ENCODE results near the gene TRAP1. TPM values are rescaled to one million over a fixed set of nuclear protein-coding genes. Genes with fewer than 3 reads are reported as not detected.

TRAP1 gene
- total RNA-seq (2014; rRNA removed; shearing (Covaris generic); ENCODE audit: low replicate concordance), result 67.0 and 76.7 TPM in 2 replicates

DNA sequence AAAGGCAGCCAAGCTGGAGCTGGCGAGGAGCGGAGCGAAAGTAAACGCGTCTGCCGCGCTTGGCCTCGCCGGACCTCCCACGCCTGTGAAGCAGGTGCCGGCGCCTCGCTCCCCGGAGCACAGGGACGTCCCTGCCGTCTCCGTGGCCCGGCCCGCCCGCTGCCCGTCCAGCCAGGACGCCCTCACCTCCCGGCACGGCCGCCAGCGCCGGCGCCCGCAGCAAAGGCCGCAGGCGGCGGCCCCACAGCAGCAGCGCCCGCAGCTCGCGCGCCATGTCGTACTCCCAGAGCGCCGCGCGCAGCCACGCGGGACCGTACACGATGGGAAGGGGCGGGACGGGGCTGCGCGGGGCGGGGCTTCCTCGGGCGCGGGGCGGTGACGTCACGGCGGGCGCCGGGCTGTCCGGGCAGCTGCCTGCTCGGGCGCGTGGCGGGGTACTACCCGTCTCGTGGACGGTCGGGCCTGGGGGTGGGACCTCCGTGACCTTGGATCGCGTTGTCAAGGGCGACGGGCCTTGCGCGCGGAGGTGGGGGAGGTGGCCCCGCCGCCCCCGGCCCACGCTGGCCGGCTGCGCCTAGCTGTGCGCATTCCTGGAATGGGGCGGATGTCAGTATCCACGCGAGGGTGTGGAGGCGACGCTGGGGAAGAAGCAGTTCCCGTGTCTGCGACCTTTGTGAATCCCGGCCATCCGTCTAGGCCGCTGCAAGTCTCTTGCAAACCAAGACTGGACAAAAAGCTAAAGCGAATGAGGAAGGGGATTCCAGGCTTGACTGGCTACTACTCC is at the start of gene TRAP1:
Gene TRAP1 (minus strand): TSS at position 290 of the 784 bp plus-strand sequence. CDS start 16 bp downstream, at position 274.
- in situ Hi-C loops (cut with HindIII; ENCODE audit: low pct_unique_long_range_greater_than_20kb, low sequenced_read_pairs), result no loop called here
- peak; percentile 75 for DNase-seq (ENCODE audit: low read depth)

GRCh38 chr16:3766177-3766576 is 48.9 kb upstream of the TRAP1 start:
- DNase-seq (ENCODE audit: low read depth), result no peak
- in situ Hi-C loops (cut with HindIII; ENCODE audit: low pct_unique_long_range_greater_than_20kb, low sequenced_read_pairs), result no loop called here

DNA sequence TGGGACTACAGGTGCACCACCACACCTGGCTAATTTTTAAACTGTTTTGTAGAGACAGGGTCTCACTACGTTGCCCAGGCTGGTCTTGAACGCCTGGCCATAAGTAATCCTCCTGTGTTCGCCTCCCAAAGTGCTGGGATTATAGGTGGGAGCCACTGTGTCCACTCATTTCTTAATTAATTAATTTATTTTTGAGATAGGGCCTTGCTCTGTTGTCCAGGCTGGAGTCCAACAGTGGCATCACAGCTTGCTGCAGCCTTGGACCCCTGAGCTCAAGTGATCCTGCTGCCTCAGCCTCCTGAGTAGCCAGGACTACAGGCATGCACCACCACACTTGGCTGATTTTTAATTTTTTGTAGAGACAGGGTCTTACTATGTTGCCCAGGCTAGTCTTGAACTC is 47.1 kb upstream of the TRAP1 start:
- in situ Hi-C loops (cut with HindIII; ENCODE audit: low pct_unique_long_range_greater_than_20kb, low sequenced_read_pairs), result no loop called here
- DNase-seq (ENCODE audit: low read depth), result no peak

DNA sequence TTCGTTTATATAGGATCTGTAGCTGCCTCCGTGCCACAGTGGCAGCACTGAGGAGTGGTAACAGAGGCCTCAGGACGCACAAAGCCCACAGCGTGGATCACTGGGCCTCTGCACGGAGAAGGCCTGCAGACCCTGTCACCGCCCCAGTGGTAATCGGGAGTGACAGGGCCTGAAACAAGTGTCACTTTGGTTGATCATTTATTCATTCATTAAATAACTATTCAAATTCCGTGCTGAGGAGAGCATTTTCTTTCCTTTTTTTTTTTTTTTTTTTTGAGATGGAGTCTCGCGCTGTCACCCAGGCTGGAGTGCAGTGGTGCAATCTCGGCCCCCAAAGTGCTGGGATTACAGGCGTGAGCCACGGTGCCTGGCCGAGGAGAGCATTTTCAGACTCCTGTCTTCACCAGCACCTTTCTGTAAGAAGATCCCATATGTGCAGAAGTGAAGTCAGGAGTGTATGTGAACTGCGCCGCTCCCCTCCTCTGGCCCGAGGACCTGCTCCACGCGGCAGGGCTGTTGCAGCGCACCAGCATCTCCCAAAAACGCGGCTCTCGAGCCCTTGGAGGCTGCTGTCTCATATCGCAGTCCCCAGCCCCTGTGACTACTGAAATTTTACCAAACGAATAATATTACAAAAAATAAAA is 44.9 kb upstream of the TRAP1 start:
- in situ Hi-C loops (cut with HindIII; ENCODE audit: low pct_unique_long_range_greater_than_20kb, low sequenced_read_pairs), result no loop called here

DNA sequence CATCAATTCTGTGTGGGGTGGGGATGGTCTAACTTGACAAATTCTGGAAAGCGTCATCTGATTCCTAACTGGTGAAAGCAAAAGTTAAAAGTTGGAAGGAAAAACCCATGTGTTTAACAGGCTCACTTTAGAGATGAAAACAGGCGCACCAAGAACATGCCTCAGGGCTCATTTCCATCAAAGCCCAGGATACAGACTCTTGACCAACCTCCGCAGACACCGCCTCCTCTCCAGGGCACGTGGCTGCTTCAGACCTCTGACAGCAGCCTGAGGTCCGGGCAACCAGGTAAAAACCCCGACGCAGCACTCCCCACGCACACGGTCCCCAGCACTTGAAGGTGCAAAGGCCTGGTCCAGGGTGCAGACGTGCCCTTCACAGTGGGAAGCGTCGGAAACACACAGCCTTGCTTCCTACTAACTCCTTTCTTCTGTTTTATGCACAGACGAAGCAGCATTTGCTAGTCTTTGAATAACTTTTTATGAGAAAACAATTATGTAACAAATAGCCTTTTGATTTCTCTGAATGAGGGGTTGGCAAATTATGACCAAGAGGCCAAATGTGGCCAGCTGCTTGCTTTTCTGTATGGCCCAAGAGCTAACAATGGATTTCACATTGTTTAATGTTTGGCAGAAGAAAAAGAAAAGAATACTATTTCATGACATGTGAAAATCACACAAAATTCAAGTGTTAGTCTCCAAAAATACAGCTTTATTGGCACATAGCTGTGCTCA is 44.2 kb upstream of the TRAP1 start:
- no peak for DNase-seq (ENCODE audit: low read depth)
- in situ Hi-C loops (cut with HindIII; ENCODE audit: low pct_unique_long_range_greater_than_20kb, low sequenced_read_pairs), result no loop called here

More for the DNA sequence above, 44.9 kb upstream of the TRAP1 start:
- no peak for DNase-seq (ENCODE audit: low read depth)

DNA sequence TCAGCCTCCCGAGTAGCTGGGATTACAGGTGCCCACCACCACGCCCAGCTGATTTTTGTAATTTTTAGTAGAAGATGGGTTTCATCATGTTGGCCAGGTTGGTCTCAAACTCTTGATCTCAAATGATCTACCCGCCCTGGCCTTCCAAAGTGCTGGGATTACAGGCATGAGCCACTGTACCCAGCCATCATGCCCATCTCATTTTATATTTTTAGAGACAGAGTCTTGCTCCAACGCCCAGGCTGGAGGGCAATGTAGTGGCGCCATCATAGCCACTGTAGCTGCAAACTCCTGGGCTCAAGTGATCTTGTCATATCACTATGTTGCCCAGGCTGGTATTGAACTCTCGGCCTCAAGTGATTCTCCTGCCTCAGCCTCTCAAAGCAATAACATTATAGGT is 43.2 kb upstream of the TRAP1 start:
- in situ Hi-C loops (cut with HindIII; ENCODE audit: low pct_unique_long_range_greater_than_20kb, low sequenced_read_pairs), result no loop called here
- DNase-seq (ENCODE audit: low read depth), result no peak

DNA sequence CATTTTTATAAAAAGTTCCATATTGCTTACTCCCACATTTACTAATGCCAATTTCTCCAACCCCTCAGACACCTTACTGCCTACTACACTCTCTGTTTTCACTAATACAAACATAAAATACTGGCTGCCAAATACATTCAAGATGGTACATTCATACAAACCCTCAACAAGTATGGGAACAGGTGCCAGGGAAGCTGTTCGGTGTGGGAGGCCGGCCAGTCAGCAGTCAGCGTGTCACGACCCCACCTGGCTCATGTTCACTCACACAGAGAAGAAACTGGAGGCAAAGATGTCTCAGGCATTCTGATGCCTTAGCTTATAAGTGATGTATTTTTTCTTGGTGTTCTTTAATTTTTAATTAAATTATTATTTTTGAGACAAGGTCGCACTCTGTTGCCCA is 42.4 kb upstream of the TRAP1 start:
- in situ Hi-C loops (cut with HindIII; ENCODE audit: low pct_unique_long_range_greater_than_20kb, low sequenced_read_pairs), result no loop called here
- DNase-seq (ENCODE audit: low read depth), result no peak

DNA sequence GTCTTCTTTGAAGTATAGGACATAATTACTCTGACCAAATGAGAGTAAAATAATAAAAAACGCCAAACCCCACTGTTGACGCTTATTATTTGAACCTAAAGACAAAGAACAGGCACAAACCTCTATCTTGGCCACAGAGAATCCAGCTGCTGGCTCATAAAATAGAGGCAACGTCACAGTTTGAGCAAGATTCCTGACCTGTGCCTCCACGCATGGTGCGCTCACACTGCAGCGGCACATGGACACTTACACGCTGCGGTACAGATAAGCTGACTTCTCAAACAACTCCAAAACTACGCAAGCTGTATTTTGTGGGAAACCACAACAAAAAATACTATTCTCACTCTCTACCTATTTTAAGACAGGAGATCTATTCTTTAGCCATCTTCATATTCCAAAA is 38.8 kb upstream of the TRAP1 start:
- in situ Hi-C loops (cut with HindIII; ENCODE audit: low pct_unique_long_range_greater_than_20kb, low sequenced_read_pairs), result no loop called here
- no peak for DNase-seq (ENCODE audit: low read depth)

GRCh38 chr16:3755249-3755648 is 37.9 kb upstream of the TRAP1 start:
- no peak for DNase-seq (ENCODE audit: low read depth)
- in situ Hi-C loops (cut with HindIII; ENCODE audit: low pct_unique_long_range_greater_than_20kb, low sequenced_read_pairs), result no loop called here

DNA sequence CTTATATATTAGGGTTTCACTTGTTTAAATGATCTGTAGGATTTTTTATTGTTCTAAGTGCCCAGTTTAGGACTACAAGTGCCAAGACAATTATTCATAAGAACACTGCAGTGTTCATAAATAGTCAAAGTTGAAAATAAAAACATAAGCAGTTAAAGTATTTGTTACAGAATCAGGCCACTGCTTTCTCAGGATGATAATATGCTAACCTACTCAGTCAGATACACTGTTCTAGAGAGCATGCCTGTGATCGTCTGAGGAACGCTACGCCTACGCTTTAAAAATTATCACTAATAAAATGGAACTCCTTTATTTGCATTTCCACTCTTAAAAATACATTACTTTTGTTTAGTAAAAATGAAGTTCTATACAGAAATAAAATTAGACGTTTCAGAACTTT is 37.4 kb upstream of the TRAP1 start:
- DNase-seq (ENCODE audit: low read depth), result no peak
- in situ Hi-C loops (cut with HindIII; ENCODE audit: low pct_unique_long_range_greater_than_20kb, low sequenced_read_pairs), result no loop called here

DNA sequence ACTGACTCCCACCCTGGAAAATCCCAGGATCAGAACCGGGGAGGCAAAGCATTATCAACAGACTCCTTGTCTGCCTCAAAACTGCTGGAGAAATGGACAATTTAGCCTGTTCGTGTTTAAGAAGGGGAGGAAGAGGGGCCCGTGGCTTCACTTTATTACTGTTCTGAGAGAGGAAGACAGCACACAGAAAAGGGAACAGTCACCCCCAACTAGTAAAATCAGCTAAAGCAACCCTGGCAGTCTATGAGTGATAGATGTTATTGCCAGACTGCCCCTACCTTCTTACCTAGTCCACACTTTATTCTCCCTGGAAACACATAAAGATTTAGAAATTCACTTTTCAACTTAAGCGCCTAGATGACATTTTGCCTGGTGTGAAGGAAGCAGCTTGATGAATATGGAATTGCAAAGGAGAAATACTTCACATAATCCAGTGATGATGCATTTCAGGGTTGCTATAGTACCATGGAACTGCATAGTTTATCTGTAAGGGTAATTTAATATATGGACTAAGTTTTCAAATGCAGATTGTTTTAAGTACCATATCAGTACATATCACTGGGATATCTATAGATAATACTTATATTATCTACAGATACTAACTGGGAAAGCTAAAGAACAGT is 36.9 kb upstream of the TRAP1 start:
- no peak for DNase-seq (ENCODE audit: low read depth)
- in situ Hi-C loops (cut with HindIII; ENCODE audit: low pct_unique_long_range_greater_than_20kb, low sequenced_read_pairs), result no loop called here

- in situ Hi-C loops (cut with HindIII; ENCODE audit: low pct_unique_long_range_greater_than_20kb, low sequenced_read_pairs), result no loop called here
- no peak for DNase-seq (ENCODE audit: low read depth)
Observed at GRCh38 chr16:3752984-3753383, 35.7 kb upstream of the TRAP1 start.

DNA sequence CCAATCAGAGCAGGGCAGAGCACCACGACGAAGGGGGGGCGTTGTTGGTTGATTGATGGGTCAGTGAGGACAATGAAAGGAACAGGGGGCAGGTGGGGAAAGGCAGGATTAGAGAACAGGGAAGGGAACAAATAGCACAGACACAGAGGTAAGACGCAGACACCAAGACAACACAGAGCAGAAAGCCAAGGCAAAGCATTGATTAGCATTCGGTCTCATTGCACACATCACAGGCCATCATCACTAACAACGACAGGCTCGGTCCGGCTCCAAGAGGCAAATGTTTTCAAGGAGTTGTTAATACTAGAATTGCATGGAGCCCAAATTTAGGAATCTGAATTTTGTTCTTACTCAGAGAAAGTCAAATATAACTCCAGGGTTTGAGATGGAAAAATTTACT is 34.6 kb upstream of the TRAP1 start:
- DNase-seq (ENCODE audit: low read depth), result no peak
- in situ Hi-C loops (cut with HindIII; ENCODE audit: low pct_unique_long_range_greater_than_20kb, low sequenced_read_pairs), result no loop called here

- no peak for DNase-seq (ENCODE audit: low read depth)
- in situ Hi-C loops (cut with HindIII; ENCODE audit: low pct_unique_long_range_greater_than_20kb, low sequenced_read_pairs), result no loop called here
Observed at GRCh38 chr16:3748307-3748706, 31.0 kb upstream of the TRAP1 start.

DNA sequence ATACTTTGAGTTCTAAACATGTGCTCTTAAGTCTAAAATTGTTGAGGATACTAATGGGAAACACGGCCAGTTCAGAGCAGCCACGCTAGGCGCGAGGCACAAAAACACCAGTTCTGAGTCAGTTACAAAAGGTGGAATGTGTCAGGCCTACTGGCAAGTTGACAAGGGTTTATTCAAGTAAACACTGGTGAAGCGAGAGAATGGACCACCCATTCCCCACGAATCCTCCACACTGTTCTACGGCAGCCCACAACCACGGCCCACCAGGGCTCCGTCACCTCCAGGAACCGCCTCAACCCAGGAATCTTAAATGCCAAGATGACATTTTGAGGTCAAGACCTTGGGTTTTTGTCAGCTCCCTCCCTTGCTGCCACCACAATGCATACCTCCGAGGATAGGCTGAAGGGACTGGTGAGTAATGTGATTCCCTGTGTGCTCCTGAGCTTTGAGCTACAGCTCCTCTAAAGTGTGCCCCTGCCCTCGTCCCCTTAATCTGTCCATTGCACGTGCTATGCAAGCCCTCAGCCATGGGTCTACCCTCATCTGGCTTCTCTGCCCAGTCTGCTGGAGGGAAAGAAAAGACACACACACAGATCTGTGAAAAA is 28.5 kb upstream of the TRAP1 start:
- no peak for DNase-seq (ENCODE audit: low read depth)
- in situ Hi-C loops (cut with HindIII; ENCODE audit: low pct_unique_long_range_greater_than_20kb, low sequenced_read_pairs), result no loop called here

DNA sequence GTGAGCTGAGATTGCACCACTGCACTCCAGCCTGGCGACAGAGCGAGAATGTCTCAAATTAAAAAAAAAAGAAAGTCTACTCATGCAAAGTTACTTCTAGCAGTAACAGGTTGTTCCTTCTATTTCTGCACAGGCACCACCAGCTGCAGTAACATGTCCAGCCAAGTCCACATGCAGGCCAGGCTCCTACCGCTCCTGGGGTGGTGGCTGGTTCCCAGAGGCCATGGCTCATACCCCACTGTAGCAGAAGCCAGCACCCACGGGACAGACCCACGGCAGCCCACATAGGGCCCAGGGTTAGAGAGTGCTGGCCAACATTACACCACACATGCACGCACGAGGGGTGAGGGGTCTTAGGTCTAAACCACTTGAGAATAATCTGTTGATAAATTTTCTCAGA is 26.7 kb upstream of the TRAP1 start:
- no peak for DNase-seq (ENCODE audit: low read depth)
- in situ Hi-C loops (cut with HindIII; ENCODE audit: low pct_unique_long_range_greater_than_20kb, low sequenced_read_pairs), result no loop called here

- no peak for DNase-seq (ENCODE audit: low read depth)
- in situ Hi-C loops (cut with HindIII; ENCODE audit: low pct_unique_long_range_greater_than_20kb, low sequenced_read_pairs), result no loop called here
Observed at GRCh38 chr16:3740934-3741333, 23.6 kb upstream of the TRAP1 start.

GRCh38 chr16:3740186-3740585 is 22.9 kb upstream of the TRAP1 start:
- in situ Hi-C loops (cut with HindIII; ENCODE audit: low pct_unique_long_range_greater_than_20kb, low sequenced_read_pairs), result no loop called here
- no peak for DNase-seq (ENCODE audit: low read depth)

All from Caki2 (cell line).